PC-9 (cell line): ENCODE measurements around the gene REV1.

ENCODE experiments used
- EZH2 ChIP-seq: fragments of 200-600 bp; sonication (generic); IDR thresholded peaks from 2 replicates; pipeline ENCODE4 v1.8.0; 2017; ENCODE audit warnings: antibody characterized with exemption, low read depth
- TF ChIP-seq, protein P1 (sequence below): fragments of 200-600 bp; sonication (generic); conservative IDR thresholded peaks from 2 replicates; pipeline ENCODE4 v1.6.1; 2017; ENCODE audit warnings: mixed run types, antibody characterized with exemption, mild to moderate bottlenecking, moderate library complexity

DNA sequence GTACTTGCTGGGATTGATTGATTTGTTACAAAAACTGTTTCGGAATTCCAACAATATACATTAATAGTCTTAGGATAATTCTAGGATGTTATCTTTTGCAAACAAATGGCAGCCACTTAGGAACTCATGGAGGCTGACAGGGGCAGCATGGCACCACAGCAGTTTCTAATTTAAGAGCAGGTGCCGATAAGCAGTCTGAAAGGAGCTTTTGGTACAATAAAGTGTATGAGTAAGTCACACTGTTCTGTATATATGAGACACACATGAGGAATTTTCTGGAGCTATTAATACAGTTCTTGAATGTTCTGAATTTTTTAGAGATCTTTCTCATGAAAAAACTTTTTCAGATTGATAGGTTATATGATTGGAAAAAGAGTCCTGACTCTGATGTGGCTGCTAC, 100.4 kb downstream of the REV1 start:
- TF ChIP-seq, protein P1, sequence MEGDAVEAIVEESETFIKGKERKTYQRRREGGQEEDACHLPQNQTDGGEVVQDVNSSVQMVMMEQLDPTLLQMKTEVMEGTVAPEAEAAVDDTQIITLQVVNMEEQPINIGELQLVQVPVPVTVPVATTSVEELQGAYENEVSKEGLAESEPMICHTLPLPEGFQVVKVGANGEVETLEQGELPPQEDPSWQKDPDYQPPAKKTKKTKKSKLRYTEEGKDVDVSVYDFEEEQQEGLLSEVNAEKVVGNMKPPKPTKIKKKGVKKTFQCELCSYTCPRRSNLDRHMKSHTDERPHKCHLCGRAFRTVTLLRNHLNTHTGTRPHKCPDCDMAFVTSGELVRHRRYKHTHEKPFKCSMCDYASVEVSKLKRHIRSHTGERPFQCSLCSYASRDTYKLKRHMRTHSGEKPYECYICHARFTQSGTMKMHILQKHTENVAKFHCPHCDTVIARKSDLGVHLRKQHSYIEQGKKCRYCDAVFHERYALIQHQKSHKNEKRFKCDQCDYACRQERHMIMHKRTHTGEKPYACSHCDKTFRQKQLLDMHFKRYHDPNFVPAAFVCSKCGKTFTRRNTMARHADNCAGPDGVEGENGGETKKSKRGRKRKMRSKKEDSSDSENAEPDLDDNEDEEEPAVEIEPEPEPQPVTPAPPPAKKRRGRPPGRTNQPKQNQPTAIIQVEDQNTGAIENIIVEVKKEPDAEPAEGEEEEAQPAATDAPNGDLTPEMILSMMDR, result no peak
- TF ChIP-seq EZH2, result no peak
